ENCODE measurements around the gene SFXN5. TPM values are rescaled to one million over a fixed set of nuclear protein-coding genes. Genes with fewer than 3 reads are reported as not detected.

SFXN5 gene
- total RNA-seq, 6 experiments from 2014 or later = 10.2 to 17.0 (median 14.7) TPM

DNA sequence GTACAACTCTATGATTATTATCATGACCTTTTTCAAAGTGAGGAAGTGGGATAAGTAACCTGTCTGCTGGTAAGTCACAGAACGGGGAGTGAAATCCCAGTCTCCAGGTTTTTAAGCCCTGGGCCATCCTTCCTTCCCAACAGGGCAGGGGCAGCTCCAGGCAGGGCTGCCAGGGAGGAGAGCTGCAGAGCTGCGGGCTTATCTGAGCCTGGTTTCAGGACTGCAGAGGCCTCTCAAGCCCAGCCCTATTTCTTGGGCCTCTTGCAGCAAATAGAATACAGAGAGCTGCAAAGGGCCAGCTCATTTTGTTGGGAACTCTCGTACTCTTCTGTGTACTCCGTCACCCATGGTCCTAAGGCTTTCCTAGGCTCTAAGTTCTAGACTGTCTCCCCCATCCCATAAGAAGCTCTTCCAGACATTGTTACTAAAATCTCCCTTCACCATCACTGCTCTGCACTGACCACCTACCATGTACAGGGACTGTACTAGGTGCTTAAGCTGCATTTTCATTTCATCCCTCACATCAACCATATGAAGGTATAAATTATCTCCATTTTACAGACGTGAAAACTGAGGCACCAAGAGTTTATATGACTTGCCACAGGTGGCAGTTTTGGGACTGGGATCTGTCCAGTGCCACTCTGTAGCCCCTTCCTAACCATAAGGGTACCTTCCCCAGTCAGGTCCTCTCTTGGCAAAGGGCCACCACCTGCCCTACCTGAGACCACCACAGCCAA lies 38.1 kb upstream of the SFXN5 start:
- no peak for DNase-seq
- H3K9me3 Mint-ChIP-seq = no peaks in the 10 kb centered on the region
- peaks cover 74% of the 10 kb centered on the region for H3K4me1 Mint-ChIP-seq (ENCODE audit: low read depth)
- peaks cover 24% of the 10 kb centered on the region for H3K36me3 Mint-ChIP-seq (ENCODE audit: low read depth)
- peak overlapping the region; percentile 100 for H3K4me3 Mint-ChIP-seq
- H3K27me3 Mint-ChIP-seq (ENCODE audit: insufficient read depth) = no peaks in the 10 kb centered on the region; the same call in 1 of the 2 replicates
- H3K27ac Mint-ChIP-seq = peak overlapping the region; percentile 99
- TF ChIP-seq, protein P1, sequence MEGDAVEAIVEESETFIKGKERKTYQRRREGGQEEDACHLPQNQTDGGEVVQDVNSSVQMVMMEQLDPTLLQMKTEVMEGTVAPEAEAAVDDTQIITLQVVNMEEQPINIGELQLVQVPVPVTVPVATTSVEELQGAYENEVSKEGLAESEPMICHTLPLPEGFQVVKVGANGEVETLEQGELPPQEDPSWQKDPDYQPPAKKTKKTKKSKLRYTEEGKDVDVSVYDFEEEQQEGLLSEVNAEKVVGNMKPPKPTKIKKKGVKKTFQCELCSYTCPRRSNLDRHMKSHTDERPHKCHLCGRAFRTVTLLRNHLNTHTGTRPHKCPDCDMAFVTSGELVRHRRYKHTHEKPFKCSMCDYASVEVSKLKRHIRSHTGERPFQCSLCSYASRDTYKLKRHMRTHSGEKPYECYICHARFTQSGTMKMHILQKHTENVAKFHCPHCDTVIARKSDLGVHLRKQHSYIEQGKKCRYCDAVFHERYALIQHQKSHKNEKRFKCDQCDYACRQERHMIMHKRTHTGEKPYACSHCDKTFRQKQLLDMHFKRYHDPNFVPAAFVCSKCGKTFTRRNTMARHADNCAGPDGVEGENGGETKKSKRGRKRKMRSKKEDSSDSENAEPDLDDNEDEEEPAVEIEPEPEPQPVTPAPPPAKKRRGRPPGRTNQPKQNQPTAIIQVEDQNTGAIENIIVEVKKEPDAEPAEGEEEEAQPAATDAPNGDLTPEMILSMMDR (IDR thresholded peaks at IDR 0.05) = no peak

DNA sequence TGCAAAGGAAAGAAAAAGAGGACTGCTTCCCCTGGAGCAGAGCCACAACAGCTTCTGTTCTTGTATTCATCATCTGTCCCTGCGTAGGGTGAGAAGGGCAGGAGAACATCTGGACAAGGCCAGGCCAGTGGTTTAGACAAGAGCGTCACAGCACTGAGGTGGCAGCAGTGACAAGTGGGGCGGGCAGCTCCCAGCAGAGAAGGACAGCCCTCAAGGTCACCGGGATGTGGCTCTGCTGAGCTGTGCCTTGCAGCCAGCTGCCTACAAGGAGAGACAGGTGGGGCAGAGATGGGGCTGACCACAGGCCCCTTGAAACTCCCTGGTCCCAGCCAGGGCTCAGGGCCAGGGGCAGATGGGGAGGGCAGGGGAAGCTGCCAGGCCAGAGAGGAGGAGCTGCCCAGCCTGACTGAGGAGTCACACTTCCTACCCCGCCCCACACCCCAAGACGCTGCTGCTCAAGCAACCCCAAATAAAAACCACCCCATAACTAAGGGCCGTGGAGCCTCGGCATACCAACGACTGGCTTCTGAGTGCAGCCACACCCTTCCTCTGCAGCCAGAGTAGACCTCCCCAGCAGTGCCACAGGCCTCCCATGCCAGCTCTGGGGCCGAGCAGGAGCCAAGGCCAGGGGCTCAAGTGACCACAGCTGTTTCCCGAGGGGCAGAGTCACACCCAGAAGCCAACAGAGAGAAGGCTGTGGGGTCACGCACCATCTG lies 35.9 kb upstream of the SFXN5 start:
- Mint-ChIP-seq H3K4me1 (ENCODE audit: low read depth) (peaks cover 84% of the 10 kb centered on the region), H3K27me3 (ENCODE audit: insufficient read depth) (no peaks in the 10 kb centered on the region; the same call in 1 of the 2 replicates), H3K4me3 (peak overlapping the region; percentile 100), H3K36me3 (ENCODE audit: low read depth) (peaks cover 21% of the 10 kb centered on the region), H3K9me3 (no peaks in the 10 kb centered on the region), H3K27ac (peak overlapping the region; percentile 99)
- peak; percentile 51 for DNase-seq
- TF ChIP-seq, protein P1 (IDR thresholded peaks at IDR 0.05) = no peak

DNA sequence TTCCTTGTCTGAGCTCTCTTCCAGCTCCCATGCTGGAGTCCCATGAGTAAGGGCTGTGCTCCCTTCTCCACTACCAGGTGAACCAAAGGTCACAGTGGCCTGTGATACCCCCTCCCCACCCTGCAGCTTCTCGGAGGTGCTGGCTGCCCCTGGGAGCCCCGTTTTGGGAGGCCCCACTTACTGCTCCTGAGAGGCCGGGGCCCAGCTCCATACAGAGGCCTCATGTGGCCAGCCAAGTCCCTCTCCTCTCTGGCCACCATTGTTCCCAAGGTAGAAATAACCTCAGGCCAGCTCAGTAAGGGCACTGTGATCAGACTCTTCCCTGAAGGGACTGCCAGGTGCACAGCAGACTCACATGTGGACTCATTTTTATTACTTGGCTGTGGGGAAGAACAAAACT lies 35.3 kb upstream of the SFXN5 start:
- peaks cover 90% of the 10 kb centered on the region for H3K4me1 Mint-ChIP-seq (ENCODE audit: low read depth)
- H3K27ac Mint-ChIP-seq = peak overlapping the region; percentile 99
- no peaks in the 10 kb centered on the region; the same call in 1 of the 2 replicates for H3K27me3 Mint-ChIP-seq (ENCODE audit: insufficient read depth)
- TF ChIP-seq, protein P1 (IDR thresholded peaks at IDR 0.05) = no peak
- peaks cover 21% of the 10 kb centered on the region for H3K36me3 Mint-ChIP-seq (ENCODE audit: low read depth)
- H3K9me3 Mint-ChIP-seq = no peaks in the 10 kb centered on the region
- H3K4me3 Mint-ChIP-seq = peak overlapping the region; percentile 100
- DNase-seq = no peak

DNA sequence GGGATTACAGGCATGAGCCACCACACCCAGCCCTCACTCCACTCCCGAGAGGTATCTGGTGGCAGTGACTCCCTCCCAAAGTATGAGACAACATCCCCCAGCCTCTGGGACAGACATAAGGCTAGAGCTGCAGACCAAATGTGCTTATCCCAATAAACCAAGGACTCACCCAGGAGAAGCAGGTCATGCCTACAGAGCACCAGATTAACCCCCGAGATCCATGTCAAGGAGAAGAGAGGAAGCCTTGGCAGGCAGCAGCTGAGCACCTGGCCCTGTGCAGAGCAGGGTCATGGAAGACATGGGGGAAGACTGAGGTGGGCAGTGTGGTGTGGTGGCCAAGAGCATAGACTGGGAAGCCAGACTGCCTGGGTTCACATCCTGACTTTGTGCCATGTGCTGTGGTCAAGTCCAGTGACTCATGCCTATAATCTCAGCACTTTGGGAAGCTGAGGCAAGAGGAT lies 34.0 kb upstream of the SFXN5 start:
- Mint-ChIP-seq H3K4me3 (peak overlapping the region; percentile 54), H3K9me3 (no peaks in the 10 kb centered on the region), H3K27me3 (ENCODE audit: insufficient read depth) (no peaks in the 10 kb centered on the region; the same call in 1 of the 2 replicates), H3K27ac (peak overlapping the region; percentile 84), H3K36me3 (ENCODE audit: low read depth) (peaks cover 21% of the 10 kb centered on the region), H3K4me1 (ENCODE audit: low read depth) (peaks cover 97% of the 10 kb centered on the region)
- TF ChIP-seq, protein P1 (IDR thresholded peaks at IDR 0.05) = no peak
- no peak for DNase-seq

DNA sequence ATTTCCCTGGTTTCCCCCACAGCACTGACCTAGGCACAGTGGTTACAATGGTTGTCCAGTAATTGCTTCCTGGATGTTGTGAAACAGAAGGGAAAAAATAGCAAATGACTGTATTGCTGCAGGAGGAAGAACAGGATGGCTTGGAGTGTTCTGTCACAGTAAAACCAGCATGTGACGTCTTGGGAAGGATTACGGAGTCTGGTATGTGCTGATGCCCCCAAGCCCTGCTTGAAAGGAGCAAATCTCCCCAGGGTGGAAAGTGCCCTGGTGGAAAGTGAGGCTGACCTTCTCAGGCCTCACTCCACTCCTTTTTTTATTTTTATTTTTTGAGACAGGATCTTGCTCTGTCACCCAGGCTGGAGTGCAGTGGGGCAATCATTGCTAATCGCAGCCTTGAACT lies 33.4 kb upstream of the SFXN5 start:
- peaks cover 19% of the 10 kb centered on the region for H3K36me3 Mint-ChIP-seq (ENCODE audit: low read depth)
- no peaks in the 10 kb centered on the region; the same call in 1 of the 2 replicates for H3K27me3 Mint-ChIP-seq (ENCODE audit: insufficient read depth)
- TF ChIP-seq, protein P1 (IDR thresholded peaks at IDR 0.05) = no peak
- peaks cover 91% of the 10 kb centered on the region for H3K4me1 Mint-ChIP-seq (ENCODE audit: low read depth)
- peak overlapping the region; percentile 84 for H3K27ac Mint-ChIP-seq
- no peak overlapping the region; the same call in 1 of the 2 replicates for H3K4me3 Mint-ChIP-seq
- no peak for DNase-seq
- H3K9me3 Mint-ChIP-seq = no peaks in the 10 kb centered on the region
